Measurements from ENCODE around the gene BPHL.

Gene BPHL

DNA sequence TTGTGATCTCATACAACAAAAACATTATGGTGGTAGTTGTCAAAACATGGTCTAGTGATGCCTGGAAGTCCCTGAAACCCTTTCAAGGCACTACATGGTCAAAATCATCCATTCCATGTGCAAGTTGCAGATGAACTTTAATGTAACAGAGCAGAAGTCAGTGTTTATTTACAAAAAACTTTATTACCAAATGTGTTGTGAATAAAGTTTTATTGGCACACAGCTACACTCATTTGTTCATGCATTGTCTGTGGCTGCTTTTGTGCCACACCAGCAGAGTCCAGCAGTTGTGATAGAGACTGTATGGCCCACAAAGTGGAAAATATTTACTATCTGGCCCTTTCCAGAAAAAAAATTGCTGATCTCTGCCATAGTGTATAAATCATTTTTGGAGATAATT lies 82.2 kb downstream of the BPHL start:
- DNase-seq (ENCODE audit: low read depth): no peak
- H3K4me3 ChIP-seq (ENCODE audit: low read depth, low read length): no peak overlapping the region
- TF ChIP-seq CTCF (IDR thresholded peaks at IDR 0.05; ENCODE audit: control insufficient read depth, extremely low read depth, insufficient read depth): no peak

DNA sequence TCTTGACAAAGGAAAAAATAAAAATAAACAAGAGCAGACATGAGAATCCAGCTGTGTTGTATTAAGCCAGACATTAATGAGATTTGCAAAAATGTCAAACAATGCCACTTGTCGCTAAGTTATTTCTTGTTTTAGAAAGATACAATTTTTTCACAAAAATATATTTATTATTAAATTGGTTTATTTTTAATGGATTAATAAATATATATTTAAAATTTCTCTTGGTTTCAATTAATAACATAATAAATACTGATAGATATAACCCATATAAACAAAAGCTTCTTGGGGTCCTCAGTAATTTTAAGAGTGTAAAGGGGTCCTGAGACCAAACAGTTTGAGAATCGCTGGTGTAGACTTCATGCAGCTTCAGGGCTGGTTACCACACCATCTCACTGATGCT lies 82.9 kb downstream of the BPHL start:
- no peak for DNase-seq (ENCODE audit: low read depth)
- no peak overlapping the region for H3K4me3 ChIP-seq (ENCODE audit: low read depth, low read length)
- no peak for TF ChIP-seq CTCF (IDR thresholded peaks at IDR 0.05; ENCODE audit: control insufficient read depth, extremely low read depth, insufficient read depth)

Measured in LNCaP clone FGC (cell line).